MCF 10A (cell line): ENCODE results near the gene POLR1G. TPM values are rescaled to one million over a fixed set of nuclear protein-coding genes. Genes with fewer than 3 reads are reported as not detected.

Experiments
- BruUV-seq: library from RNA; stranded (reverse); fragments of 400-500 nt; replicated peaks from 2 replicates; lab custom pipeline; 2021; lab: Mats Ljungman, UMichigan
- CTCF ChIA-PET: fragments of 300-600 bp; sonication (Branson Sonifier 250); formaldehyde crosslinking; extraction: SDS; loops from one replicate; lab custom pipeline; 2021; ENCODE audit warnings: antibody characterized with exemption, inconsistent platforms; lab: Yijun Ruan, JAX
- POLR2A ChIA-PET: fragments of 300-600, 350-650 bp; sonication (Branson Sonifier 250); formaldehyde crosslinking; extraction: SDS; loops from one replicate; lab custom pipeline; 2020; ENCODE audit warnings: antibody characterized with exemption, inconsistent platforms; lab: Yijun Ruan, JAX
- DNase-seq: peaks from one replicate; pipeline ENCODE4 v3.0.0-alpha.2; 2018; ENCODE audit not compliant: unreplicated experiment
- H3K27ac Mint-ChIP-seq: one replicate; pipeline ENCODE4 v1.8.0; 2022; ENCODE audit warnings: mild to moderate bottlenecking, low read depth, mixed read lengths; ENCODE audit not compliant: unreplicated experiment
- H3K27me3 Mint-ChIP-seq: one replicate; pipeline ENCODE4 v1.8.0; 2022; ENCODE audit warnings: mixed read lengths; ENCODE audit not compliant: insufficient read depth, unreplicated experiment
- H3K36me3 Mint-ChIP-seq: one replicate; pipeline ENCODE4 v1.8.0; 2022; ENCODE audit warnings: mild to moderate bottlenecking, moderate library complexity, mixed read lengths; ENCODE audit not compliant: insufficient read depth, unreplicated experiment
- H3K4me1 Mint-ChIP-seq: one replicate; pipeline ENCODE4 v1.8.0; 2022; ENCODE audit warnings: mixed read lengths; ENCODE audit not compliant: insufficient read depth, unreplicated experiment
- H3K4me3 Mint-ChIP-seq: one replicate; pipeline ENCODE4 v1.8.0; 2022; ENCODE audit warnings: mild to moderate bottlenecking, moderate library complexity, mixed read lengths; ENCODE audit not compliant: unreplicated experiment
- H3K9me3 Mint-ChIP-seq: one replicate; pipeline ENCODE4 v1.8.0; 2022; ENCODE audit warnings: mixed read lengths; ENCODE audit not compliant: unreplicated experiment
- CTCF ChIP-seq: fragments of 200-600 bp; IDR thresholded peaks from one replicate; pipeline ENCODE4 v1.8.0; 2022; ENCODE audit warnings: antibody characterized with exemption, mild to moderate bottlenecking; ENCODE audit not compliant: unreplicated experiment
- intact Hi-C: fragments of 100-400 bp; cut with micrococcal nuclease; formaldehyde crosslinking; loops from 2 replicates; pipeline ENCODE4 v1.14.1; 2022
- total RNA-seq: library from RNA; stranded (reverse); gene quantifications from 2 replicates; pipeline ENCODE4 v1.2.3, GENCODE V29; 2022

The POLR1G gene
- total RNA-seq, 1 experiment from 2014 or later: 17.6 TPM

- intact Hi-C loops: no loop called here
- DNase-seq: peak; percentile 60
Measured at GRCh38 chr19:45446295-45446694, 39.9 kb downstream of the POLR1G start.

GRCh38 chr19:45446944-45447343 lies 40.5 kb downstream of the POLR1G start:
- POLR2A ChIA-PET: interaction anchor here (0.6 to 7.8 kb wide), 10 partner anchors 9 to 486 kb away, joined by 3 to 148 read pairs (median 4); partner anchors contain the start of genes FOSB and PPP1R13L

More at GRCh38 chr19:45446295-45446694, 39.9 kb downstream of the POLR1G start:
- Mint-ChIP-seq H3K9me3 (no peaks in the 10 kb centered on the region), H3K4me3 (no peak overlapping the region), H3K36me3 (peaks cover 14% of the 10 kb centered on the region), H3K27ac (peak overlapping the region; percentile 100), H3K4me1 (peaks cover 52% of the 10 kb centered on the region), H3K27me3 (no peaks in the 10 kb centered on the region)
- TF ChIP-seq CTCF: peak; percentile 31
- POLR2A ChIA-PET: interaction anchor here (0.7 to 7.8 kb wide), 7 partner anchors 10 to 245 kb away, joined by 3 to 148 read pairs (median 10); partner anchors contain the start of genes FOSB and PPP1R13L
- BruUV-seq: no TSS peak
- CTCF ChIA-PET: interaction anchor here (0.6 to 3.7 kb wide), 7 partner anchors 12 to 40 kb away, joined by 4 to 22 read pairs (median 5); partner anchors contain the start of gene FOSB

GRCh38 chr19:45448425-45448756 lies 41.9 kb downstream of the POLR1G start:
- TF ChIP-seq CTCF: no peak
- DNase-seq: no peak
- H3K4me1 Mint-ChIP-seq: peaks cover 52% of the 10 kb centered on the region
- intact Hi-C loops: no loop called here
- no TSS peak for BruUV-seq
- peak overlapping the region; percentile 86 for H3K4me3 Mint-ChIP-seq
- ChIA-PET CTCF (interaction anchor here (0.7 to 3.3 kb wide), 6 partner anchors 9 to 30 kb away, joined by 3 to 11 read pairs (median 6); partner anchors contain the start of gene FOSB), POLR2A (interaction anchor here (0.5 to 7.8 kb wide), 13 partner anchors 10 to 376 kb away, joined by 3 to 148 read pairs (median 5); partner anchors contain the start of genes BLOC1S3, ERCC1, FOSB and PPP1R13L)
- H3K36me3 Mint-ChIP-seq: peaks cover 18% of the 10 kb centered on the region
- no peaks in the 10 kb centered on the region for H3K27me3 Mint-ChIP-seq
- peak overlapping the region; percentile 100 for H3K27ac Mint-ChIP-seq
- no peaks in the 10 kb centered on the region for H3K9me3 Mint-ChIP-seq

More at GRCh38 chr19:45446944-45447343, 40.5 kb downstream of the POLR1G start:
- H3K36me3 Mint-ChIP-seq: peaks cover 18% of the 10 kb centered on the region
- H3K27ac Mint-ChIP-seq: peak overlapping the region; percentile 100
- intact Hi-C loops: no loop called here
- peak; percentile 87 for DNase-seq
- no TSS peak for BruUV-seq
- no peaks in the 10 kb centered on the region for H3K9me3 Mint-ChIP-seq
- TF ChIP-seq CTCF: no peak
- CTCF ChIA-PET: interaction anchor here (0.6 to 3.7 kb wide), 5 partner anchors 11 to 33 kb away, joined by 4 to 22 read pairs (median 10); partner anchors contain the start of gene FOSB
- H3K27me3 Mint-ChIP-seq: no peaks in the 10 kb centered on the region
- H3K4me1 Mint-ChIP-seq: peaks cover 57% of the 10 kb centered on the region
- no peak overlapping the region for H3K4me3 Mint-ChIP-seq

GRCh38 chr19:45448887-45449299 lies 42.4 kb downstream of the POLR1G start:
- Mint-ChIP-seq H3K36me3 (peaks cover 18% of the 10 kb centered on the region), H3K27me3 (no peaks in the 10 kb centered on the region), H3K9me3 (no peaks in the 10 kb centered on the region), H3K4me3 (peak overlapping the region; percentile 86), H3K4me1 (peaks cover 52% of the 10 kb centered on the region), H3K27ac (peak overlapping the region; percentile 100)
- intact Hi-C loops: no loop called here
- DNase-seq: peak; percentile 91
- TF ChIP-seq CTCF: no peak
- ChIA-PET CTCF (interaction anchor here (0.6 to 3.3 kb wide), 7 partner anchors 8 to 37 kb away, joined by 3 to 11 read pairs (median 4); partner anchors contain the start of gene FOSB), POLR2A (interaction anchor here (0.6 to 7.8 kb wide), 15 partner anchors 10 to 376 kb away, joined by 3 to 148 read pairs (median 4); partner anchors contain the start of genes BLOC1S3, ERCC1, FOSB and OPA3)
- BruUV-seq: no TSS peak
